HG02852 (cell line): Measurements from ENCODE around the gene RMC1.
"Not testable (repeated sequence)": the region's sequence is repeated elsewhere in the genome, so short reads cannot be mapped to it uniquely, and the experiment has no call there.

Source experiments
- ATAC-seq: cut with Tn5 transposase; IDR thresholded peaks from one replicate; pipeline ENCODE4 v1.9.1; 2021; ENCODE audit warnings: mild to moderate bottlenecking, moderate library complexity; ENCODE audit not compliant: unreplicated experiment

The RMC1 gene

GRCh38 chr18:23556145-23556780 is 53.0 kb downstream of the RMC1 start:
- no peak for ATAC-seq

DNA sequence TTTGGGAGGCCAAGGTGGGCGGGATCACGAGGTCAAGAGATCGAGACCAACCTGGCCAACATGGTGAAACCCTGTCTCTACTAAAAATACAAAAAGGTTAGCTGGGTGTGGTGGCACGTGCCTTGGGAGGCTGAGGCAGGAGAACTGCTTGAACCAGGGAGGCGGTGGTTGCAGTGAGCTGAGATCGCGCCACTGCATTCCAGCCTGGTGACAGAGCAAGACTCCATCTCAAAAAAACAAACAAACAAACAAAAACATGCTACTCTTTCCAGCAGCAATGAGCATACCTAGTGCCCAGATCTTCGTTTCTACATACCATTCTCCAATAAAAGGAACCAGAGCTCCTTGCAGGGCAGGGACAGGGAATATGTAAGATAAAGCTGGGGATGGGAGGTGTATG is 54.2 kb downstream of the RMC1 start:
- ATAC-seq = not testable (repeated sequence)

DNA sequence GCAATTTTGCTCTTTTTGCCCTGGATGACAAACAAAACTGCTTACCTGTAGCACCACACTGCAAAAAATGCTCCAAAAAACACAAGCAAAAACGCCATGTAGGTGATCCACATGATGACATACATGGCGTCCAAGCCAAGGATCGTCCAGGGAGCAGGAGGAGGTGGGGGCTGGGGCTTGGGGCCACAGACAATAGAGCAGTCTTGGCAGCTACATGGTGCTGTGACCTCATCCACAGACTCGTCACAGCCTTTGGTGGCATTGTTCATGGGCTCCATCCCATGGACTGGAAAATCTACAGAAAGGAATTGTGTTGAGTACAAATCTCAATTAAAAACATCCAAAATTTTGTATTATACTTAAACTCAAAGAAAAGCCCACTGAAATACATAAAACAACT is 56.9 kb downstream of the RMC1 start:
- ATAC-seq = no peak

DNA sequence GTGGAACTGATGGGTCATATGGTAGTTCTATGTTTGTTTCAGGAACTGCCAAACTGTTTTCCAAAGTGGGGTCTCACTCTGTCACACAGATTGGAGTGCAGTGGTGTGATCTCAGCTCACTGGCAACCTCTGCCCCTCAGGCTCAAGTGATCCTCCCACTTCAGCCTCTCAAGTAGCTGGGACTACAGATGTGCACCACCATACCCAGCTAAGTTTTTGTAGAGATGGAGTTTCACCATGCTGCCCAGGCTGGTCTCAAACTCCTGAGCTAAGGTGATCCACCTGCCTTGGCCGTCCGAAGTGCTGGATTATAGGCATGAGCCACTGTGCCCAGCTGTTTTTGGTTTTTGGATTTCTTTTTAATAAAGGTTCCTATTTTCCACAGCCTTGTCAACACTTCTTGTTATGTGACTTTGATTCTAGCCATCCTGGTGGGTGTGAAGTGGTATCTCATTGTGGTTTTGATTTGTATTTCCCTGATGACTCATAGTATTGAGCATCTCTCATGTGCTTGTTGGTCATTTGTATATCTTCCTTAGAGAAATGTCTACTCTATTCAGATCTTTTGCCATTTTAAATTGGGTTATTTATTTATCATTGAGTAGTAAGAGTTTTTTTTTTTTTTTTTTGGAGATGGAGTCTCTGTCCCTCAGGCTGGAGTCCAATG is 60.2 kb downstream of the RMC1 start:
- ATAC-seq = no peak

- no peak for ATAC-seq
Observed at GRCh38 chr18:23565916-23566547, 62.7 kb downstream of the RMC1 start.

DNA sequence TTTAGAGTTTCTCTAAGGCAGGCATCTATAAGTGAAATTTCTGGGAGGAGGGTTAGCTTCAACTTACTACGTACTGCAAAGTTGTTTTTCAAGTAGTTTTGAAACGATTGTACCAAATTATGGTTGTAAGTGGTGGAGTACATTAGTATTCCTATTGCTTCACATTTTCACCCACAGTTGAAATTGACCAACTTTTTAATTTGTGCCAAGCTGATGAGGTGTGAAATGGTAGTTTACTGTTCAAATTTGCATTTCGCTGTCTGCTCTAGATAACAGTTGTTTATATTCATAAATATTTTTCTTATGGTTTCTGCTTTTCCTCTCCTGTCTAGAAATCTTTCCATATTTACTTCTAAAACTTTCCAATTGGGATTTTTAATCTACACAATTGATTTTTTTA is 64.4 kb downstream of the RMC1 start:
- no peak for ATAC-seq

- no peak for ATAC-seq
Observed at GRCh38 chr18:23568281-23569138, 65.2 kb downstream of the RMC1 start.

DNA sequence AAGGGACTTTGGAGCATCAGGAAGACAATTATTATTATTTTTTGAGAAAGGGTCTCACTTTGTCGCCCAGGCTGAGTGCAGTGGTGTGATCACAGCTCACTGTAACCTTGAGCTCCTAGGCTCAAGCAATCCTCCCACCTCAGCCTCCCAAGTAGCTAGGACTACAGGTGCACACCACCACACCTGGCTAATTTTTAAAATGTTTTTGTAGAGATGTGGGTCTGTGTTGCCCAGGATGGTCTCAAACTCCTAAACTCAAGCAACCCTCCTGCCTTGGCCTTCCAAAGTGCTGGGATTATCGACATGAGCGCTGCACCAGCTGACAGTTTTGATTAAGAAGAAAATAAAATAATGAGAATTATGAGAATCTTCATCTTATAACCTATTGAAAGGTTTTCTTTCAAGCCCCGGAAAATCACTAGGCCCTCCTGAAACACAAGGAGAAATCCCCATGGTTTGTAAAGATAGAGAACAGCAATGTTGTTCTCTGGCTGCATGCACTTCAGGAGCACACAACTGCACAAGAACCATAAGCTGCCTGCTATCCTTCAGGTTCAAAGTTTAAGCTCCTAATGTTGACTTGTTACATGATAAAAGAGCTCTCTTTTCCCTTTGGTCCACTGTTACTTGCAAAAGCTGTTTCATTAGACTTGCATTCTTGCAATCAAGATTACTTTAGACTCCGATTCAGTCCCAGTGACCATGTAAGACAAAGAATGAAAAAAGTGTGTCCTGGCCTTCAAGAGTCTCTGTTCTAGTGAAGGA is 66.2 kb downstream of the RMC1 start:
- ATAC-seq = no peak

DNA sequence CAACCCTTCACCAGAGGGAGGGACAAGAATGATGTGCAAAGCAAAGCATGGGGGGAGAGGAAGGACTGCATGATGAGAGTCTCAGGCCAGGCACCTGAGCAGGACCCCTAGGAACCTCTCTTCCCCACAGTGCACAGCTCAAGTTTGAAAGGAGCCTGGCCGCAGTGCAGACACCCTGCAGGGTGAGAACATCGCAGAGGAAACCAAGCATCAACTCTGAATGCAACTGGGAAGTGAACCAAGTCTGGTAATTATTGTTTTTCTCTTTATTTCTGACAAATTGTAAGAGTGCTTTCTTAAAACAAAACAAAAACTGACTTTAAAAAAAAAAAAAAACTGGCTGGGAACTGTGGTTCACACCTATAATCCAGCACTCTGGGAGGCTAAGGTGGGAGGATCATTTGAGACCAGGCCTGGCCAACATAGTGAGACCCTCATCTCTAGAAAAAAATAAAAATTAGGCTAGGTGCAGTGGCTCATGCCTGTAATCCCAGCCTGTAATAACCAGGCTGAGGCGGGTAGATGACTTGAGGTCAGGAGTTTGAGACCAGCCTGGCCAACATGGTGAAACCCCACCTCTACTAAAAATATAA is 67.7 kb downstream of the RMC1 start:
- no peak for ATAC-seq

DNA sequence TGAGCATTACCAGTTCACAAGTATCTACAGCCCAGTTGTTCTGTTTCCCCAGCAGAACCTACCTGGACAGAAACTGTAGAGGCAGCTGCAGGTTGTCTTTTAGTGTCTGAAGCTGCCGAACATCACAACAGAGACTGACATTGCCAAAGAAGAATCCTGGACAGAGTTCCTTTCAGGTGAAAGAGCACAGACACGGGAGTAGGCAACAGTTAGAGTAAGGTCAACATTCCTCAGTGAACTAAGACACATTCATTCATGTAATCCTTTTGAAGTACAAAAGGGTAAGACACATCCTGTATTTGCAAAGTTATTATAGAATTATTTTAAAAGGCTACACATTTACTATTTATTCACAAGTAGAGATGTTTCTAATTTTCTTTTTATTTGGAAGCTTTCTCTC is 68.7 kb downstream of the RMC1 start:
- ATAC-seq = no peak

DNA sequence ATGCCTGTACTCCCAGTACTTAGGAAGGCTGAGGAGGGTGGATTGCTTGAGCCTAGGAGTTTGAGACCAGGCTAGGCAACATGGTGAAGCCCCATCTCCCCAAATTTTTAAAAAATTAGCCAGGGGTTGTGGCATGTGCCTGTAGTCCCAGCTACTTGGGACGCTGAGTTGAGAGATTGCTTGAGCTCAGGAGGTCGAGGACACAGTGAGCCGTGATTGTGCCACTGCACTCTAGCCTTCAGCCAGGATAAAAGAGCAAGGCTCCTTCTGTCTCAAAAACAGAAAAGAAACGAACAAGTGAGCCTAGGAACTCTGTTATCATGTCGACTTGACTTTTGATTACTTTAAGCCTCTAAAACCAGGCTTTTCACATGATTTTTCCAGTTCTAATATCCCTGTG is 69.3 kb downstream of the RMC1 start:
- ATAC-seq = no peak

DNA sequence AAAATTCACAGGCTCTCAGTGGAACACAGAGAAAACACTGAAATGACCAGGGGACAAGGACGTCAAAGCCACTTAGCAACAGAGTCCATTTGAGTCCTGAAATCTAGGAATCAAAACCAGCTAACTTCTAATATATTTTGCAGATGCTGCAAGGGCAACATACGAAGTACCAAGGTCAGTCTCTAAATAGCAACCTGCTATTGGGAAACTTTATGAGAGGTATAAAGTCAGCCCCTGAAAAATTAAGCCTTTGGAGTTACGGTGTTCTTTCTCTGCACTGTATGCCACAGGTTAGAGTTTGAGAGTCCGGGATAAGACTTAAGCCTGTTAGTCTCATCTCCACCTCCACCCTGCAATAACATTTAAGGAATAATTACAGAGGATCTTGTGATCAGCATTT is 69.7 kb downstream of the RMC1 start:
- no peak for ATAC-seq

GRCh38 chr18:23573626-23574431 is 70.5 kb downstream of the RMC1 start:
- no peak for ATAC-seq

- ATAC-seq = no peak
Observed at GRCh38 chr18:23574611-23575308, 71.4 kb downstream of the RMC1 start.

- ATAC-seq = no peak
Observed at GRCh38 chr18:23575309-23575651, 72.0 kb downstream of the RMC1 start.

DNA sequence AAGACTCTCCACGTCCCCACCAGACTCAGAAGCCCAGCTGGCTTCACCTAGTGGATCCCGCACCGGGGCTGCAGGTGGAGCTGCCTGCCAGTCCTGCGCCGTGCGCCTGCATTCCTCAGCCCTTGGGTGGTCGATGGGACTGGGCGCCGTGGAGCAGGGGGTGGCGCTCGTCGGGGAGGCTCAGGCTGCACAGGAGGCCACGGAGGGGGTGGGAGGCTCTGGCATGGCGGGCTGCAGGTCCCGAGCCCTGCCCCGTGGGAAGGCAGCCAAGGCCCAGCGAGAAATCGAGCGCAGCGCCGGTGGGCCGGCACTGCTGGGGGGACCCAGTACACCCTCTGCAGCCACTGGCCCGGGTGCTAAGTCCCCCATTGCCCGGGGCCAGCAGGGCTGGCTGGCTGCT is 74.2 kb downstream of the RMC1 start:
- ATAC-seq = not testable (repeated sequence)

DNA sequence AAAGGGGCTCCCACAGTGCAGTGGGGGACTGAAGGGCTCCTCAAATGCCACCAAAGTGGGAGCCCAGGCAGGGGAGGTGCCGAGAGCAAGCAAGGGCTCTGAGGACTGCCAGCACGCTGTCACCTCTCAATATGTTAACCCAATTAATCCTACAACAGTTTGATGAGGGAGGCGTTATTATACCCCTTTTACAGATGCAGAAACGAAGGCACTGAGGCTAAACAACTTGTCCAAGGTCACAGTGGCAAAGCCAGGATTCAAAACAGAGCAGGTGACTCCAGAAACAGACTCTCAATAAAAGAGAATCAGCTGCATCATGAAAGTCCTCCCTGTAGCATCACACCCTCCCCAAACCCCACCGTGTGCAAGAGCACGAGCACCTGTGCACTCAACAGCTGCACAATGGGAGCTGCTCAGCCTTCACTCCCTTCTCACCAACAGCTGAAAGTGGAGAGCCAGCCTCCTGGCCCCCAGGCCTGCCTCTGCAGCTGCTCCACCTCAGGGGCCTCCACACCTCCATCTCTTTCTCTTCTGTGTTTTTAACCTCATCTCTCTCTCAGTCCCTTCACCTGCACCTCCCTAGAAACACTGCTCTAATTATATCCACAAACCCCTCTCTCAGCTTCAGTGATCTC is 74.9 kb downstream of the RMC1 start:
- ATAC-seq = no peak

GRCh38 chr18:23578891-23579653 is 75.8 kb downstream of the RMC1 start:
- ATAC-seq = no peak
